Dermis microvascular lymphatic vessel endothelial cell (primary cell): ENCODE data around the gene HDAC1. TPM values are rescaled to one million over a fixed set of nuclear protein-coding genes. Genes with fewer than 3 reads are reported as not detected.
"Not testable (repeated sequence)": the region's sequence is repeated elsewhere in the genome, so short reads cannot be mapped to it uniquely, and the experiment has no call there.

ENCODE experiments used
- DNase-seq, 2 donors: peaks; one replicate each; pipeline versions ENCODE4 v3.0.0 to v3.0.0-alpha.2; 2010; ENCODE audit warnings: low read depth in 2 of 2
- total RNA-seq: library from RNA; depleted of rRNA; stranded (reverse); fragments of >200 nt; gene quantifications from 2 replicates; pipeline ENCODE4 v1.2.1, GENCODE V29; 2014

The HDAC1 gene
- total RNA-seq, 1 donor from 2014 or later, result 116 TPM

DNA sequence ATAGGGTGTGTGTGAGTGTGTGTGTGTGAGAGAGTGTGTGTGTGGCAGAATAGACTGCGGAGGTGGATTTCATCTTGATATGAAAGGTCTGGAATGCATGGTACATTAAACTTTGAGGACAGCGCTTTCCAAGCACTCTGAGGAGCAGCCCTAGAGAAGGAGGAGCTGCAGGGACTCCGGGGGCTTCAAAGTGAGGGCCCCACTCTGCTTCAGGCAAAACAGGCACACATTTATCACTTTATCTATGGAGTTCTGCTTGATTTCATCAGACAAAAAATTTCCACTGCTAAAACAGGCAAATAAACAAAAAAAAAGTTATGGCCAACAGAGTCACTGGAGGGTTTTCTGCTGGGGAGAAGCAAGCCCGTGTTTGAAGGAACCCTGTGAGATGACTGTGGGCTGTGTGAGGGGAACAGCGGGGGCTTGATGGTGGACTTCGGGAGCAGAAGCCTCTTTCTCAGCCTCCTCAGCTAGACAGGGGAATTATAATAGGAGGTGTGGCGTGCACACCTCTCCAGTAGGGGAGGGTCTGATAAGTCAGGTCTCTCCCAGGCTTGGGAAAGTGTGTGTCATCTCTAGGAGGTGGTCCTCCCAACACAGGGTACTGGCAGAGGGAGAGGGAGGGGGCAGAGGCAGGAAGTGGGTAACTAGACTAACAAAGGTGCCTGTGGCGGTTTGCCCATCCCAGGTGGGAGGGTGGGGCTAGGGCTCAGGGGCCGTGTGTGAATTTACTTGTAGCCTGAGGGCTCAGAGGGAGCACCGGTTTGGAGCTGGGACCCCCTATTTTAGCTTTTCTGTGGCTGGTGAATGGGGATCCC, 18.3 kb upstream of the HDAC1 start:
- DNase-seq, result peak in 1 of 2 donors; percentile 19

DNA sequence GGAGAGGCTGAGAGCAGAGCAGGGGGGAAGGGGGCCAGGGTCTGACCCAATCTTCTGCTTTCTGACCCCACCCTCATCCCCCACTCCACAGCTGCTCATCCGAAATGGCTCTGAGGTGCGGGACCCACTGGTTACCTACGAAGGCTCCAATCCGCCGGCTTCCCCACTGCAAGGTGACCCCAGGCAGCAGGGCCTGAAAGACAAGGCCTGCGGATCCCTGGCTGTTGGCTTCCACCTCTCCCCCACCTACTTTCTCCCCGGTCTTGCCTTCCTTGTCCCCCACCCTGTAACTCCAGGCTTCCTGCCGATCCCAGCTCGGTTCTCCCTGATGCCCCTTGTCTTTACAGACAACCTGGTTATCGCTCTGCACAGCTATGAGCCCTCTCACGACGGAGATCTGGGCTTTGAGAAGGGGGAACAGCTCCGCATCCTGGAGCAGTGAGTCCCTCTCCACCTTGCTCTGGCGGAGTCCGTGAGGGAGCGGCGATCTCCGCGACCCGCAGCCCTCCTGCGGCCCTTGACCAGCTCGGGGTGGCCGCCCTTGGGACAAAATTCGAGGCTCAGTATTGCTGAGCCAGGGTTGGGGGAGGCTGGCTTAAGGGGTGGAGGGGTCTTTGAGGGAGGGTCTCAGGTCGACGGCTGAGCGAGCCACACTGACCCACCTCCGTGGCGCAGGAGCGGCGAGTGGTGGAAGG, 17.1 kb upstream of the HDAC1 start:
- no peak for DNase-seq

DNA sequence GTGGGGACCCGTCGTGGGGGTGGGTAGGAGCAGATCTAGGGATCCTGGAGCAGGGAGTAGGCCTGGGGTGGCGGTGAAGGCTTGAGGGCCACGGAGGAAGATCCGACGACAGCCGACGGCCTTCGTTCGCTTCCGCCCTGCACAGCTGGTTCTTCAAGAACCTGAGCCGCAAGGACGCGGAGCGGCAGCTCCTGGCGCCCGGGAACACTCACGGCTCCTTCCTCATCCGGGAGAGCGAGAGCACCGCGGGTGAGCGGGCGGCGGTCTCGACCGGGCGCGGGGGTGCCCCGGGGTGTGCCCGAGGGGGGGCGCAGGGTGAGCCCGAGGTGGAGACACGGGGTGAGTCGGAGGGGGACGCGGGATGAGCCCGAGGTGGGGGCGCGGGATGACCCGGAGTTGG, 16.5 kb upstream of the HDAC1 start:
- DNase-seq, result no peak

DNA sequence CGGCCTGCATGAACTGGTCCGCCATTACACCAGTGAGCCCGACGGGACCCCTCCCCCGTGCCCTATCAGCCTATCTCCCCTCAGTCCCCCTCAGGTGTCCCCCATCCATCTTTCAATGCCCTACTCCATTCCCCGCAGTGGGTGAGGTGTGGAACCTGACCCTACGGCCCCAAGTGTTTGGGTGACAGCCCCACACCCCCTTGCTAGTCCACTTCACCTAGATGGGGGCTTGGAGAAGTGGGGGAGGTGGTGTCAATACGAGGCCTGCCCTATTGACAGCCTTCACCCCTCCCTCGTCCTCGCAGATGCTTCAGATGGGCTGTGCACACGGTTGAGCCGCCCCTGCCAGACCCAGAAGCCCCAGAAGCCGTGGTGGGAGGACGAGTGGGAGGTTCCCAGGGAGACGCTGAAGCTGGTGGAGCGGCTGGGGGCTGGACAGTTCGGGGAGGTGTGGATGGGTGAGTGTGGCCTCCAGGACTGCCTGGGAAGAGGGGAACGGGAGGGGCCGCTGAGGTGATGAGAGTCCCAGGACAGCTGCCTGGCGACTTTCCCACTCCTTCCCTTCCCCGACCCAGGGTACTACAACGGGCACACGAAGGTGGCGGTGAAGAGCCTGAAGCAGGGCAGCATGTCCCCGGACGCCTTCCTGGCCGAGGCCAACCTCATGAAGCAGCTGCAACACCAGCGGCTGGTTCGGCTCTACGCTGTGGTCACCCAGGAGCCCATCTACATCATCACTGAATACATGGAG, 15.7 kb upstream of the HDAC1 start:
- no peak for DNase-seq

GRCh38 chr1:32284777-32285176, 7.1 kb upstream of the HDAC1 start:
- DNase-seq, result not testable (repeated sequence)

DNA sequence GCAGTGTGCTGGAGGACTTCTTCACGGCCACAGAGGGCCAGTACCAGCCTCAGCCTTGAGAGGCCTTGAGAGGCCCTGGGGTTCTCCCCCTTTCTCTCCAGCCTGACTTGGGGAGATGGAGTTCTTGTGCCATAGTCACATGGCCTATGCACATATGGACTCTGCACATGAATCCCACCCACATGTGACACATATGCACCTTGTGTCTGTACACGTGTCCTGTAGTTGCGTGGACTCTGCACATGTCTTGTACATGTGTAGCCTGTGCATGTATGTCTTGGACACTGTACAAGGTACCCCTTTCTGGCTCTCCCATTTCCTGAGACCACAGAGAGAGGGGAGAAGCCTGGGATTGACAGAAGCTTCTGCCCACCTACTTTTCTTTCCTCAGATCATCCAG, 6.2 kb upstream of the HDAC1 start:
- DNase-seq, result no peak

DNA sequence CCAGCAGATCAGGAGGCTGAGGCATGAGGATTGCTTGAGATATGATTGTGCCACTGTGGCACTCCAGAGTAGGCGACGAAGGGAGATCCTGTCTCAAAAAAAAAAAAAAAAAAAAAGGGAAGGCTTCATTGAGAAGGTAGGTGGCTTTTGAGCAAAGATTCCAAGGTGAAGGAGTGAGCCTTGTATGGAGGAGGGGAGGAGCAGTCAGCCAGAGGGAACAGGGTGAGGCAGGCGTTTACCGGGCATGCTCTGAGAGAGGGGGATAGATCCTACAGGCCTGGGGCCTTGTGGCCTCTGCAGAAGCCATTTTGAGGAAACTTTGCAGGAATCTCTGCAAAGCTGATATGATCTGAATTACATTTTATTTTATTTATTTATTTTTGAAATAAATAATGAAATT, 5.1 kb upstream of the HDAC1 start:
- no peak for DNase-seq

DNA sequence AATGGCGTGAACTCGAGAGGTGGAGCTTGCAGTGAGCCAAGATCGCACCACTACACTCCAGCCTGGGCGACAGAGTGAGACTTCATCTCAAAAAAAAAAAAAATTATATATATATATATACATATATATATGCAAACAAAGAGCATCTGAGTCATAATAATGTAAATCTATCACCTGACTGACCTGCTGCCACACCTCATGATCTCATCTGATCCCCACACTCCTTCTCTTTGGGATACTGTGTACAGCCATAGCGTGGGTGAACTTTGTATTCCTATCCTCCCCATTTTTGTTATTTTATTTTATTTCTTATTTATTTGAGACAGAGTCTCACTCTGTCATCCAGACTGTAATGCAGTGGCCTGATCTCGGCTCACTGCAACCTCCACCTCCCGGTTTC, 2.6 kb upstream of the HDAC1 start:
- DNase-seq, result no peak

DNA sequence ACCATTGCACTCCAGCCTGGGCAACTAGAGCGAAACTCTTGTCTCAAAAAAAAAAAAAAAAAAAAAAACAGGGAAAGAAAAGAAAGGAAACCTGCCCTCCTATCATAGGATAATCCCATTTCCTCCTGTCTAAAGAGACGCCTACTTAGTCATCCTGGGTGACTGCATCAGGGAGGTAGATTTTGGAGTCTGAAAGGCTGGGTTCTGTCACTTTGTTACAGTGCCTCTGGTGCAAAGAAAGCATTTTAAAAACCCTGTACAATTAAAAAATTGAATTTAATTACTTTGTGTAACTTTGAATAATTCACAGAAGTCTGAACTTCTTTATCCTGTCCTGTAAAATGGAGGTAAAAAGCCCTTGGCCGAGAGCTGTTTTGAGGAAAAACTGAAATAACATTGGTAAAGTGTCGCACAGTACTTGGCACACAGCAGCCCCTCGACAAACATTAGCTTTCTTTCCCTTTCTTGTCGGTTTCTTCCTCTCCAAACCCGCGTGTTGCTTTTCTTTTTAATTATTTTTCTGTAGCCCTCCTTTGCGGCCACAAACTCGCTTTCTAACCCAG, 657 bp upstream of the HDAC1 start:
- peak in 1 of 2 donors; percentile 46 for DNase-seq

DNA sequence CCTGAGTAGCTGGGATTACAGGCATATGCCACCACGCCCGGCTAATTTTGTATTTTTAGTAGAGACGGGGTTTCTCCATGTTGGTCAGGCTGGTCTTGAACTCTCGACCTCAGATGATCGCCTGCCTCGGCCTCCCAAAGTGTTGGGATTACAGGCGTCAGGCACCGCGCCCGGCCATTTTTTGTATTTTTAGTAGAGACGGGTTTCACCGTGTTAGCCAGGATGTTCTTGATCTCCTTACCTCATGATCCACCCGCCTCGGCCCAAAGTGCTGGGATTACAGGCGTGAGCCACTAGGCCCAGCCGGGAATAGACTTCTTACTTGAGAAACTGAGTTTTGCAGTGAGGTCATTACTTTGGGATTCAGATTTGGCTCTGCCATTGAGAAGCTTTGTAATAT, 6.3 kb downstream of the HDAC1 start:
- DNase-seq, result not testable (repeated sequence)

GRCh38 chr1:32299327-32299726, 7.4 kb downstream of the HDAC1 start:
- no peak for DNase-seq

DNA sequence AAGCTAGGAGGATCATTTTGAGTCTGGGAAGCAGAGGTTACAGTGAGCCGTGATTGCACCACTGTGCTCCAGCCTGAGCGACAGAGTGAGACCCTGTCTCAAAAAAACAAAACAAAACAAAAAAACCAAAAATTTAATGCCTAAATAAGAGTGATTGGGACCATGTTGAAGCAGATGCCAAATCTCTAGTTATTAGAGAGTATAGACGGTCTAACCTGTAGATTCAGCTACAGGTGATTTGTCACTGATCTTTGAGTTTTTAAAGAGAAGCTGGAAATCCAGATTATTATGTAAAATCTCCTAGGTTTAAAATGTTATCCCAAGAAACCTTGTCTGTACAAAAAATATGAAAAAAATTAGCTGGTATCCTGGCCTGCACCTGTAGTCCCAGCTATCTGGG, 11.5 kb downstream of the HDAC1 start:
- no peak for DNase-seq

- DNase-seq, result no peak
These were observed 12.2 kb downstream of the HDAC1 start for GRCh38 chr1:32303997-32304622.

DNA sequence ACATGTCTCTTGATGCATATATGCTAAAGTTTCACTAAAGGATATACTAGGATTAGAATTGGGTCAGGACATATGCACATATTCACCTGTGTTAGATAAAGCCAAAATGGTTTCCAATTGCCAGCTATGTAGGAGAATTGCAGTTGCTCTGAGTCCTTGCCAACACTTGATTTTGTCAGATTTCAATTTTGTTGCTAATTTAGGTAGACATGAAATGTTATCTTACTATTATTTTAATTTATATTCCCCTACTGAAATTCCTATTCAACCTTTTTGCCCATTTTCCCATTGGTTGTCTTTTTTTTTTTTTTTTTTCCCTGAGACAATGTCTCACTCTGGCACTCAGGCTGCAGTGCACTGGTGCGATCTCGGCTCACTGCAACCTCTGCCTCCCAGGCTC, 13.4 kb downstream of the HDAC1 start:
- no peak for DNase-seq

GRCh38 chr1:32307324-32307723, 15.4 kb downstream of the HDAC1 start:
- no peak for DNase-seq

DNA sequence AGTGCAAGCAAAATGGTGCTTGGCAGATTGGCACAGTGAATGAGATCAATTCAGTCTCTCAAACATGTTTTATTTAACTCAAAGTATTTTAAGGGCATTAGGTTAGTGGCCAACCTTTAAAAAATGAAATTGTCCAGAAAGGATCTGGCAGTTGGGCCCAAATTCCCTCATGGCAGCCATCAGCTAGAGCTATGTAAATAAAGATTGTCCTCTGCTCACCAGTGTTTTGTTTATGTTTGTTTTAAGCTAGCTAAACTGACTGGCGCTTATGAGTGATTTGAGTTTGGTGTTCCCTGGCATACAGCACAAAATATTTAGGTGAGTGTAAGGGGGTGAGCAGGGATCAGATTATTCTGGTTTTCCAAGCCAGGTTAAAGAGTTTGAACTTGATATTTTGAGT, 18.1 kb downstream of the HDAC1 start:
- no peak for DNase-seq

- DNase-seq, result no peak
These were observed 20.0 kb downstream of the HDAC1 start for GRCh38 chr1:32311709-32312393.

- no peak for DNase-seq
These were observed 25.0 kb downstream of the HDAC1 start for GRCh38 chr1:32316903-32317277.

DNA sequence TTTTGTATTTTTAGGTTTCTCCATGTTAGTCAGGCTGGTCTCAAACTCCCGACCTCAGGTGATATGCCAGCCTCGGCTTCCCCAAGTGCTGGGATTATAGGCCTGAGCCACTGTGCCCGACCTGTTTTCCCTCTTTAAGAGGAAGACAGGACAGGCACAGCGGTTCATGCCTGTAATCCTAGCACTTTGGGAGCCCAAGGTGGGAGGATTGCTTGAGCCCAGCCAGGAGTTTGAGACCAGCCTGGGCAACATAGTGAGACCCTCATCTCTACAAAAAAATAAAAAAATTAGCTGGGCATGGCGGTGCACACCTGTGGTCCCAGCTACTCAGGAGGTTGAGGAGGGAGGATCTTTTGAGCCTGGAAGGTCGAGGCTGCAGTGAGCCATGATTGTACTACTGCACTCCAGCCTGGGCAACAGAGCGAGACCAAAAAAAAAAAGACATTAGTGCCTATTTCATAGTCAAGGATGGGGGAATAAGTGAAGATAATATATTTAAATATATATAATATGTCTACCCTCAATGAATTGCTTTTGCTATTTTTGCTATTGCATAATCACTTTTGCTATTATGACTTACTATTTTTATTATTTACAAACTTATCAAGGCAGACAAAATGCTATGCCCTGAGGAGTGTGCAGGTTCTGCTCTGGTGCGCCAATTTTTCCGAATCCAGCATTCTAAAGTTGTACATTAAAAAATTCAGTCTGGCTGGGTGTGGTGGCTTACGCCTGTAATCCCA, 26.4 kb downstream of the HDAC1 start:
- no peak for DNase-seq

DNA sequence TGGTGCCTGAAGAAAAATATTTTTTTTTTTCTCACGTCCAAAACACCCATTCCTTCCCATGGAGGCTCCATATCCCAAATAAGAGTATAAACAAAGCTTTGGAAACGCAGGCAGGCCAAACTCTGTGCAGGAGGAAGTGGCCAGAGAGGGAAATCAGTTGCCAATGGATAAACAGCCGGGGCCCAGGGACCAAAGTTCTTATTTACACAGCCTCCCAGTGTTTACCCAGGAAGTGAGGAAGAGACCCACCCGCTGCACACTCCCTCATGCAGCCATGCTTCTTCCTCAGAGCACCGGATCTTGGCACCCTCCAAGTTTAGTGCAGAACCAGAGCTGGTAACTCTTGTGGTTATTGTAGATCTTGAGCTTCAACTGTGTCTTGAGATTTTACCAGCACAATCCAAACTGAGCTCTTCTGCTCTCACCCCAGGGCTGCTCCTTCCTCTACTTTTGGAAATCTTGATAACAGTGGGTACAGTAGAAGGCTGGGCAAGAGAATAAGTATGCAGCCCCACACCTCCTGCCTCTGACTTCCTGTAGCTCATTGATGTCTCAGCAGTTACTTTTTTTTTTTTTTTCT, 29.9 kb downstream of the HDAC1 start:
- no peak for DNase-seq
